MM.1S (cell line): Measurements from ENCODE around the gene GNPTAB.

Experiments
- DNase-seq: peaks from one replicate; pipeline ENCODE4 v3.0.0-alpha.2; 2015
- H2AFZ ChIP-seq: fragments of 300-600 bp; sonication (generic); 2 replicates; pipeline ENCODE4 v1.6.0; 2016; ENCODE audit warnings: antibody characterized with exemption, low read length
- H3F3A ChIP-seq: fragments of 300-600 bp; sonication (generic); 2 replicates; pipeline ENCODE4 v1.6.1; 2016; ENCODE audit warnings: mild to moderate bottlenecking, antibody characterized with exemption, low read length, moderate library complexity, mixed read lengths; ENCODE audit not compliant: insufficient read depth
- H3K27ac ChIP-seq: fragments of 300-600 bp; sonication (generic); 2 replicates; pipeline ENCODE4 v1.5.1; 2016; ENCODE audit warnings: mild to moderate bottlenecking, low read length
- H3K27me3 ChIP-seq: fragments of 300-600 bp; sonication (generic); replicated peaks from 2 replicates; pipeline ENCODE4 v1.6.0; 2016; ENCODE audit warnings: low read length; ENCODE audit not compliant: insufficient read depth
- H3K36me3 ChIP-seq: fragments of 300-600 bp; sonication (generic); replicated peaks from 2 replicates; pipeline ENCODE4 v1.6.1; 2016; ENCODE audit warnings: mild to moderate bottlenecking, low read length, mixed read lengths; ENCODE audit not compliant: insufficient read depth
- H3K4me1 ChIP-seq: fragments of 300-600 bp; sonication (generic); 2 replicates; pipeline ENCODE4 v1.6.1; 2016; ENCODE audit warnings: low read length, mixed read lengths
- H3K4me2 ChIP-seq: fragments of 300-600 bp; sonication (generic); 2 replicates; pipeline ENCODE4 v1.6.0; 2016; ENCODE audit warnings: low read depth, low read length
- H3K4me3 ChIP-seq: fragments of 300-600 bp; sonication (generic); 2 replicates; pipeline ENCODE4 v1.5.1; 2016; ENCODE audit warnings: low read length, mixed read lengths
- H3K79me2 ChIP-seq: fragments of 300-600 bp; sonication (generic); 2 replicates; pipeline ENCODE4 v1.6.1; 2016; ENCODE audit warnings: mixed run types, low read length, mixed read lengths
- H3K9ac ChIP-seq: fragments of 300-600 bp; sonication (generic); 2 replicates; pipeline ENCODE4 v1.6.1; 2016; ENCODE audit warnings: low read length, mixed read lengths
- H3K9me2 ChIP-seq: fragments of 300-600 bp; sonication (generic); replicated peaks from 2 replicates; pipeline ENCODE4 v1.6.1; 2016; ENCODE audit warnings: mild to moderate bottlenecking, low read length, mixed read lengths; ENCODE audit not compliant: insufficient read depth
- H3K9me3 ChIP-seq: fragments of 300-600 bp; sonication (generic); replicated peaks from 2 replicates; pipeline ENCODE4 v1.6.1; 2016; ENCODE audit warnings: mild to moderate bottlenecking, low read length, mixed read lengths; ENCODE audit not compliant: insufficient read depth
- H4K20me1 ChIP-seq: fragments of 300-600 bp; sonication (generic); 2 replicates; pipeline ENCODE4 v1.6.1; 2016; ENCODE audit warnings: mild to moderate bottlenecking, low read length, moderate library complexity, mixed read lengths; ENCODE audit not compliant: insufficient read depth
- EZH2 ChIP-seq: fragments of 300-600 bp; sonication (generic); optimal IDR thresholded peaks from 2 replicates; pipeline ENCODE3; 2017; ENCODE audit warnings: low read depth, mild to moderate bottlenecking, antibody characterized with exemption, low read length, mixed read lengths
- EZH2phosphoT487 ChIP-seq: fragments of 300-600 bp; sonication (generic); IDR thresholded peaks from 2 replicates; pipeline ENCODE4 v1.6.1; 2018; ENCODE audit warnings: antibody characterized with exemption, low read length
- TF ChIP-seq, protein P1 (sequence below): fragments of 300-600 bp; sonication (generic); IDR thresholded peaks from 2 replicates; pipeline ENCODE4 v1.5.1; 2016; ENCODE audit warnings: antibody characterized with exemption, low read length, mixed read lengths

The GNPTAB gene

DNA sequence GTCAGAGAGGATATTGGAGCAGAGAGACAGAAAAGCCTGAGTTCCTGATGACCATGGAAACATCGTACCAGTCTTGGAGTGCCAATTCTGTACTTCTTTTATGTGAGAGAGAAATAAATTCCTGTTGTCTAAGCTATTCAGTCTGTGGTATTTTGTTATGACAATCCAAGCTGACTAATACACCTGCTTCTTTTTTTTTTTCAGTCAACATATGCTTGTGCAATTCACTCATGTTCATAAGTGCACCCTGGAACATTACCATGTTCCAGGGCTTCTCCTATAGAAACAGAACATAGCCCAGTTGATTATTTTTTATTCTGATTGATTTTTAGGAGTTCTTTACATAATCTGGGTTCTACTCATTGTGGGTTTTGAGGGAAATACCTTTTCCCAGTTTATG lies 135.1 kb downstream of the GNPTAB start:
- H2AFZ ChIP-seq: no peak overlapping the region

More for the DNA sequence above, 135.1 kb downstream of the GNPTAB start:
- DNase-seq: no peak
- peaks cover 12% of the 10 kb centered on the region for H3F3A ChIP-seq
- H3K9me2 ChIP-seq: no peaks in the 10 kb centered on the region
- no peaks in the 10 kb centered on the region for H3K36me3 ChIP-seq
- no peaks in the 10 kb centered on the region for H3K27me3 ChIP-seq
- no peaks in the 10 kb centered on the region for H3K9me3 ChIP-seq
- H3K79me2 ChIP-seq: peaks cover 28% of the 10 kb centered on the region
- H3K4me2 ChIP-seq: no peak overlapping the region
- H3K4me1 ChIP-seq: peaks cover 8% of the 10 kb centered on the region
- TF ChIP-seq EZH2phosphoT487 (no peak), EZH2 (no peak)
- TF ChIP-seq, protein P1, sequence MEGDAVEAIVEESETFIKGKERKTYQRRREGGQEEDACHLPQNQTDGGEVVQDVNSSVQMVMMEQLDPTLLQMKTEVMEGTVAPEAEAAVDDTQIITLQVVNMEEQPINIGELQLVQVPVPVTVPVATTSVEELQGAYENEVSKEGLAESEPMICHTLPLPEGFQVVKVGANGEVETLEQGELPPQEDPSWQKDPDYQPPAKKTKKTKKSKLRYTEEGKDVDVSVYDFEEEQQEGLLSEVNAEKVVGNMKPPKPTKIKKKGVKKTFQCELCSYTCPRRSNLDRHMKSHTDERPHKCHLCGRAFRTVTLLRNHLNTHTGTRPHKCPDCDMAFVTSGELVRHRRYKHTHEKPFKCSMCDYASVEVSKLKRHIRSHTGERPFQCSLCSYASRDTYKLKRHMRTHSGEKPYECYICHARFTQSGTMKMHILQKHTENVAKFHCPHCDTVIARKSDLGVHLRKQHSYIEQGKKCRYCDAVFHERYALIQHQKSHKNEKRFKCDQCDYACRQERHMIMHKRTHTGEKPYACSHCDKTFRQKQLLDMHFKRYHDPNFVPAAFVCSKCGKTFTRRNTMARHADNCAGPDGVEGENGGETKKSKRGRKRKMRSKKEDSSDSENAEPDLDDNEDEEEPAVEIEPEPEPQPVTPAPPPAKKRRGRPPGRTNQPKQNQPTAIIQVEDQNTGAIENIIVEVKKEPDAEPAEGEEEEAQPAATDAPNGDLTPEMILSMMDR: no peak
- H4K20me1 ChIP-seq: no peaks in the 10 kb centered on the region
- H3K4me3 ChIP-seq: no peak overlapping the region
- H3K9ac ChIP-seq: no peak overlapping the region
- no peak overlapping the region for H3K27ac ChIP-seq
